Activated naive CD4-positive, alpha-beta T cell treated with Interleukin-2 at 50 U/mL for 16 hours (primary cell): ENCODE results near the gene BCL2.

Experiments used
- DNase-seq: peaks from one replicate; pipeline ENCODE4 v3.0.0-alpha.2; 2020

Gene BCL2

GRCh38 chr18:63154350-63155152 lies 165.0 kb downstream of the BCL2 start:
- no peak for DNase-seq

GRCh38 chr18:63152791-63153190 lies 166.8 kb downstream of the BCL2 start:
- peak; percentile 59 for DNase-seq

GRCh38 chr18:63152096-63152495 lies 167.5 kb downstream of the BCL2 start:
- peak; percentile 27 for DNase-seq

- DNase-seq, result no peak
These were observed 168.0 kb downstream of the BCL2 start for GRCh38 chr18:63151539-63151938.

- no peak for DNase-seq
These were observed 168.6 kb downstream of the BCL2 start for GRCh38 chr18:63150942-63151421.

DNA sequence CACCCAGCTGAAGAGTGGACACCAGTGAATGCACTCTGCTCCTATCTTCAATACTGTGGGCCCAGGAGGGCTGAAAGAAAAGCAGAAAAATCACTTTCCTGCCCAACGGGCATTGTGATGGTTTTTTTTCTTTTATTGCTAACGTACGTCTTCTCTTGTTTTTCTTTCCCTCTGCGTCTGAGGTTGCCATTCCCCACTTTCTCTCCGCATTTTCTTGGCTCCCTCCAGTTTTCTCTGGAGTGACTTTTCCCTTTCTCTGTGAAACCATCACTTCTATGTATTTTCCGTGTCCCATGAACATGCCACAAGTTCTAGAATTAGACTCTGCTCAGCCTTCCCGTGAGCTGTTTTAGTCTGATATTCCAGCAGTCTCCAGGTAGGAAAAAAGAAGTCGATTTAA lies 169.2 kb downstream of the BCL2 start:
- no peak for DNase-seq

DNA sequence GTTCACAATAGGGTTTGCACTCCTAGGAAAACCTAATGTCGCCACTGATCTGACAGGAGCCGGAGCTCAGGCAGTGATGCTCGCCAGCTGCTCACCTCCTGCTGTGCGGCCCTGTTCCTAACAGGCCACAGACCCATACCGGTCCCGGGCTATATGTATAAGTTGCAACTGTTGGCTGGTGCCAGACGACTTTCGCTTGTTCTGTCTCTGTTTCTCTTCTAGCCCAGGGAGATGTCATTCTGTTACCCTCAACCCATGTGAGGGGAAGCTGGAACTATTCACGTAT lies 170.3 kb downstream of the BCL2 start:
- DNase-seq, result no peak

- DNase-seq, result no peak
These were observed 170.9 kb downstream of the BCL2 start for GRCh38 chr18:63148449-63149301.

DNA sequence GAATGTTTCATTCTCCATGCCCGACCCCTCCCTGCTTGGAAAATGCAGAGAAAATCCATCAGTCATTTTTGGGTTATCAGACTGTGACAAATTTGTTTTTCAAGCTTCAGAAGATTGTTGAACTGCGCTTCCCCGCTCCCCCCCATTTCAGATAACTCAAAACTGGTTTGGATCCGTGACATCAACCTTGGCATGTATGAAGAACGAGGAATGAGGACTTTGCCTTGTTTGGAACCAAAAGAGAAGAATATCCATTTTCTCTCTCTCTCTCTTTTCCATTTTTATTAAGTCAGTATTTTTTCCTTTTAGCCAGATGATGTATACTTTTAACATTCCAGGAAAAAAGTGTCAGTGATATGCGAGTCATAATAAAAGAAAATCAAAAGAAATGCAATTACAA lies 171.6 kb downstream of the BCL2 start:
- no peak for DNase-seq

DNA sequence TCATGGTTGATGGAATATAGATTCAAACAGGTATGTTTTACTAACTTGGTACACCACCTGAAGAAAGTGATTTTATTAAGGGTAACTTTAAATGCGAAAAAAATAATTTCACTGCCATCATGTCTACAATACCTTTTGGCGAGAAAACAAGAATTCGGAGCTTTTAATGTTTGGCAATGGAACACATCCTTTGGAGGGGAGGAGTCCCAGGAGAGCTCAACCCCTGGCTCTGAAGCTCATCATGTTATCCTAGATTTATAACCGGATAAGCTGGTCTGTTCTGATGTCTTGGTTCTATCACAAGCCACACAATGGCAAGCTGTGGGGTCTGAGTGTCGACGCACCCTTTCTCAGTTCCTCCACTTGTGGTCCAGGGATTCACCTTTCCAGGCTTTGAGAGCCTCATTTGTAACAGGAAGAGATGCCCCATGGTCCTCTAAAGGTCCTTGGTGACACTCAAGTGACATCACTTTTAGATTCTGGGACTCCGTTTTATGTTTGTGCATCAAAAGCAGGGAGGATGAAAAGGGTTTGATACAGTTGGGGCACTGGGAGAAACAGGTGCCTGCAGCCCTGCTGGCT lies 172.7 kb downstream of the BCL2 start:
- no peak for DNase-seq

DNA sequence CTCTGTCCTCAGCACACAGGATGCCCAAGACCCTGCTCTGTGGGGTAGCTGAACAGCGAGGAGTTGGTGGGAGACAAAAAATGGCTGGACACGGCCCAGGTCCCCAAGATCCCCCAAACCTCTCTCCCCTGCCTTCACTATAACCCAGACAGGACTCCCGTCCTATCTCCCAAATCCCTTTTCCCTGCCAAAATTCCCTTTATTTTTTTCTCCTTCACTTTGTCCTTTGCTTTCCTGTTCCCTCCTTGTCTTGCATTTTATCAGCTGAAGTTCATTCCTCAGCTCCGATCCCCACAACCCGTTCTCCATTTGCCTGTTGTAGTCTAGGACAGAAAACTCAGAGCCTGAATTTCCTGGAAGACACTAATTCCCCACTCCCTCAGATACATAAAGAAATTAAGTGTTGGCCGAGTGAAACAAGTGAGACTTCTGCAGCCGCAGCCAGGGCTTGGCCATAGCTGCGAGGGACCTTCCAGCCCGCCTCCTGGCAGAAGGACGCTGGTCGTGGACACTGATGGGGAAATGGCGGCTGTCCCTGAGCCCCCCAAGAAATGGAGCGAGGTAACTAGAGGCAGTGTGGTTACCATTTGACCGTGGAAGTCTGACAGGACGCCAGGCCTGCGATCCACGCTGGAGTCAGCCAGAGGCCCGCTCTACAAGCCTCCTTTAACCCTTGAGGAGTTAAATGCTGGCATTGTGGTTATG lies 173.6 kb downstream of the BCL2 start:
- DNase-seq, result no peak

DNA sequence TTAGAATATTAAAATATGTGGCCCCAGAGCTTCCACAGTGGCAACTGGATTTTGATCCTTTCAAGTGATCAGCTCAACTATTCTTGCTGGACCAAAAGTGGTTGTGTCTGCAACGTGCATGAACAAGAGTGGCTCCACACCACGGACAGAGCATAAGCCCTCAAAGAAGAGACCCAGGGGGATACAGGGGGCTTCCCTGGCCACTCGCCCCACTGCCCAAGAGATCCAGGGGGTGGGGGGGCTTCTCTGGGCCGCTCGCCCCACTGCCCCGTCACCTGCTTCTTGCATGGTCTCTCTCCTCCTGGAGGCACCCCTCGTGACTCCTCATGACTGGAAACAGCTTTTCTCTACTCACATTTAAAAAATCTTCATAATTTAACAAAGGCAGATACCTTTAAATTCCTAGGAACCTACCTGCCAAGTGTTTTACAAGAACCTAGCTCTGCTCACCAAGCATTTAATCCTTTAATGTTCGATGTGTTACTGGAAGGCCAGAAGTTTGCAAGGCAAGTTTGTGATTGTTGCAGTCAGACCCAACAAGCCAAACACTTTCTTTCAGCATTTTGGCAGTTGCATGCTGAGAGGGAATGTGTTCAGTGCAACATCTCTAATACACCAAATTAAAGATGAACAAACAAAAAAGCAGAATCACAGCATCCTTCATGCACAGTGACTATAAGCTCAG lies 174.3 kb downstream of the BCL2 start:
- no peak for DNase-seq

DNA sequence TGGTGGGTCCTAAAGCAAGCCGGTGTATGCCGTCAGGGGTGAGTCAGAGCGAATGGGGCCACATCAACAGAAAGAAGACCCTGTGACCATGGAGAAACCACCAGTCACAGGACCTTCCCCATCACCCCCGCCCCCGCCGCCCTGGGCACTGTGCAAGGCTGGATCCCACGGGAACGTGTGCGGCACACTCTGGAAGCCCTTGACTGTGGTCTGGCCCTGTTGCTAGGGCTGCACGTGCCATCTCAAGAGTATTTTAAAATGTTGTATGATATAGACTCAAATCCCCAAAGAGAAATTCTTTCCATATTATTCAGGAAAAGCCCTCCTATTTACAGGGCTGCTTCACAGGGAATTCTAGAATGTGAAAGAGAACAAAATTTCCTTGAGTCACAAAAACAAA lies 174.8 kb downstream of the BCL2 start:
- DNase-seq, result no peak

GRCh38 chr18:63143330-63143771 lies 176.2 kb downstream of the BCL2 start:
- no peak for DNase-seq

- no peak for DNase-seq
These were observed 176.9 kb downstream of the BCL2 start for GRCh38 chr18:63142594-63143225.

- DNase-seq, result no peak
These were observed 177.8 kb downstream of the BCL2 start for GRCh38 chr18:63141778-63142176.

DNA sequence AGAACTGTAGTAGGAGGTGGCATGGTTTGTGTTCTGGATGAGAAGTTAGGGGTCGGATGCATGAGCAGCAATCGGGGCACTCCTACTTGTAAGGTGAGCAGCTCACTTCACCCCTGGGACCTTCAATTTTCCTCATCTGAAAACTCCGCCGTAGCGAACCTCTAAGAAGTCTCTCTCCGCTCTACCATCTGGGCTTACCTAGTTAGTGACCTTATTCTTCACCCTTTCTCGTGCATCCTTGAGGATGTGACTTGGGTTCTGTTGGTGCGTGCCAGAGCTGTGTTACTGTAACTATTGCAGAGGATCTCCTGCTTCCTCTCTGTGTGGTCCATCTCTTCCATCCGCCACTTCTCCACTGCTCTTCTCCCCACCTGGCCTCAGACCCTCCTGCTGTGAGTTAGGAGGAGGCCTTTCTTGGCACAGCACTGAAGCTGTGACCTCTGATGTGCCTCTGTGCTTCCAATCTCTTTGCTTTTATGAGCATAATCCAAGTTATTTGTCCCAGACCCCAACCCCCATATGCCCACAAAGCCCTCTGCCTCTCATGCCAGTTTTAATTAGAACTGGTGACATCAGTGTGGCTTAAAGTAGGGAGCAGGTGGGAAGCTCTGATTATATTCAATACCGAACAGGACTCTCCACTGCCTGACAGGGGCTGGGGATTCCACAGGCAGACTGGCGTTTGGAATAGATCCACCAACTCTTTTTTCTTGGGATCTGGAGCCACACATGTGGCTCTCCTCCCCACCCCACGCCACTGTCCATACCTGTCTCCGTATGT lies 178.4 kb downstream of the BCL2 start:
- DNase-seq, result no peak

DNA sequence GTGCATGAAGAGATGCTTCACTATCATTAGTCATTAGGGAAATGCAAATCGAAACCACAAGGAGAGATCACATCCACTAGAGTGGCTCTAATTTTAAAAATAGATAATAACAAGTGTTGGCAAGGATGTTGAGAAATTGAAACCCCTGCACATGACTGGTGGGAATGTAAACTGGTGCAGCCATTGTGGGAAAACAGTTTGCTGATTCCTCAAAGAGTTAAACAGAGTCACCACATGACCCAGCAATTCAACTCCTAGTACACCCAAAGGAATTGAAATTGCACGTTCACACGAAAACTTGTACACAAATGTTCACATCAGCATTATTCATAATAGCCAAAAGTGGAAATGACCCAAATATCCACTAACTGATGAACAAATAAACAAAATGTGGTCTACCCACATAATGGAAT lies 179.5 kb downstream of the BCL2 start:
- no peak for DNase-seq

GRCh38 chr18:63138436-63139340 lies 180.9 kb downstream of the BCL2 start:
- DNase-seq, result peak; percentile 15

DNA sequence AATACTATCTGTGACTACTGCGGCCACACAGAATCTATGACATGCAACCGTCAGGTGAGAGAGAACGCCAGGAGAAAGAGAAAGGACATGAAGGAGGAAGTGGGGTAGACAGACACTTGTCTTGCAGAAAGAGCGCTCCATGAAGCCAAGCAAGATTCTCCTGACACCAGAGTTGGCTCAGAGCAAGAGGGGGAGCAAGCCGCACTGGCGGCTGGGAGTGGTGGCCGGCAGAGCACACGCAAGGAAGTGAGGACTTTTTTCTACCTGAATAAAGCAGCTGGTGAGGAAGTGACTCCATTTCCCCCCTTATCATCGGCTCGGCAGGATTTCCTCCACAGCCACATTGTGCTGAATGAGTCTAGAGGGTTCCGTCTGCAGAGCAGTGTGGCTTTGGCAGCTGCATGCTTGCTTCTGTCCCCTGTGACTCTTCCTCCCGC lies 181.6 kb downstream of the BCL2 start:
- peak; percentile 50 for DNase-seq
